Heart left ventricle (tissue), 13 donors: ENCODE data around the gene ANK3.

Source experiments
- CTCF ChIP-seq, 12 donors: fragments of 200-600 bp; sonication (generic) in 4 of 12; IDR thresholded peaks; one replicate each; pipeline versions ENCODE4 v1.5.0 to v1.8.0; 2018 to 2022; ENCODE audit warnings: antibody characterized with exemption in 12 of 12, mild to moderate bottlenecking in 5 of 12
- POLR2A ChIP-seq, 2 donors: fragments of 450-650 bp; IDR thresholded peaks; one replicate each; pipeline ENCODE4 v1.6.1; 2017; ENCODE audit warnings: antibody characterized with exemption in 2 of 2, mild to moderate bottlenecking in 2 of 2, moderate library complexity in 2 of 2
- donor health status: ischemic (EF 13 %, LVEDD 7.1; RV severe dilation, severe dysfunction).
- donor health status: DM: no; HTN: yes; CAD: no.
- donor health status: DM: no; HTN: no; CAD: no.
- donor health status: ischemic (EF 25% LVEDD 6.9; RV normal size, moderate dysfunction).
- donor health status: ischemic (EF 25% LVEDD 5.7; RV mildly dilated, moderate dysfunction).
- donor health status: ischemic (EF 35%, LVEDD 5.7; RV mildly dilated, moderate dysfunction).
- donor health status: nonischemic (EF 11% LVEDD 7.7; RV severe dilation, severe dysfunction).
- donor health status: DM: yes; HTN: yes; CAD: no.
- donor health status: PGD.
- donor health status: ischemic (EF 29% LVEDD 5.4; RV normal size, mild dysfunction).
- donor health status: nonischemic (EF 23%, LVEDD 6.1; RV moderate dilation, normal function).

- TF ChIP-seq POLR2A (IDR thresholded peaks at IDR 0.05) (no peak), CTCF (IDR thresholded peaks at IDR 0.05) (no peak)
Measured at GRCh38 chr10:60282771-60283353, 106.8 kb downstream of the ANK3 start.
